ENCODE measurements around the gene COL5A2. TPM values are rescaled to one million over a fixed set of nuclear protein-coding genes. Genes with fewer than 3 reads are reported as not detected.

COL5A2 gene
- total RNA-seq, 2 donors from 2014 or later, result 99.4 to 135 TPM

DNA sequence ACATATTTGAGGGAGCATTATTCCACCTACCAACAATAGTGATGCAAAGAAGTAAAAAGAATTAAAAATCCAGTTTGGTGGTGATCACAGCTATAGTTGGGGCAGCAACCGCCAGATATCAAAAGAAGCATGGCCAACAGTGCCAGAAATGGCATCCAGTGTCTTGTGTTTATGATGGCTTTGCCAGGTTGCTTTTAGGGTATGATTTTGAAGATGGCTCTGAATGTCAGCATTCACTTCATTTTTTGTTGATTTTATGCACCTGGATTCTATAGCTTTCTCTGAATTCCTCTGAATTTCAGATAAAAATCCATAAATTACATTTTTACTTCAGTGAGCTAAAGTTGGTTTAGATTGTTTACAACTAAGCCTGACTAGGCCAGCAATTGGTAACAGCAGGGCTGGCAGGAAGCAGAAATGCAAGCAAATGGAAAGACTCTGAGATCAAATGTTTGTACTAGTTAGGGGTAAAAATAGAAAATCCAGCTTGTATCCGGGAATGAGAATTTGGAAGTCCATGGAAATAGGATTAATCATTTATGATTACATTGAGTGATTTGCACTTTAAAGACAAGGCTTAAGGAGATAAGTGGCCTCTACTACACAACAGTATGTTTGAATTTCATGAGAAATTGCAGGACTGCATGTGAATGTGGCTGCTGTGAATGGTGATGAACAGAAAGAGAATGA, 165.0 kb downstream of the COL5A2 start:
- DNase-seq (ENCODE audit: low spot score) (no peak), ATAC-seq (ENCODE audit: insufficient number of reproducible peaks, low FRiP score, low read depth) (no peak)
- Histone ChIP-seq H3K4me1 (ENCODE audit: control insufficient read depth in 1 of 2, low read depth in 2 of 2) (peaks cover 26 to 61% of the 10 kb centered on the region in 2 donors), H3K27ac (peak overlapping the region; percentile 53 to 81), H3K27me3 (replicated peaks; ENCODE audit: insufficient read depth) (no peaks in the 10 kb centered on the region), H3K36me3 (peaks cover 19% of the 10 kb centered on the region), H3K4me3 (no peak overlapping the region), H3K9me3 (no peaks in the 10 kb centered on the region)
- TF ChIP-seq, protein P1, sequence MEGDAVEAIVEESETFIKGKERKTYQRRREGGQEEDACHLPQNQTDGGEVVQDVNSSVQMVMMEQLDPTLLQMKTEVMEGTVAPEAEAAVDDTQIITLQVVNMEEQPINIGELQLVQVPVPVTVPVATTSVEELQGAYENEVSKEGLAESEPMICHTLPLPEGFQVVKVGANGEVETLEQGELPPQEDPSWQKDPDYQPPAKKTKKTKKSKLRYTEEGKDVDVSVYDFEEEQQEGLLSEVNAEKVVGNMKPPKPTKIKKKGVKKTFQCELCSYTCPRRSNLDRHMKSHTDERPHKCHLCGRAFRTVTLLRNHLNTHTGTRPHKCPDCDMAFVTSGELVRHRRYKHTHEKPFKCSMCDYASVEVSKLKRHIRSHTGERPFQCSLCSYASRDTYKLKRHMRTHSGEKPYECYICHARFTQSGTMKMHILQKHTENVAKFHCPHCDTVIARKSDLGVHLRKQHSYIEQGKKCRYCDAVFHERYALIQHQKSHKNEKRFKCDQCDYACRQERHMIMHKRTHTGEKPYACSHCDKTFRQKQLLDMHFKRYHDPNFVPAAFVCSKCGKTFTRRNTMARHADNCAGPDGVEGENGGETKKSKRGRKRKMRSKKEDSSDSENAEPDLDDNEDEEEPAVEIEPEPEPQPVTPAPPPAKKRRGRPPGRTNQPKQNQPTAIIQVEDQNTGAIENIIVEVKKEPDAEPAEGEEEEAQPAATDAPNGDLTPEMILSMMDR (IDR thresholded peaks at IDR 0.05), result no peak

DNA sequence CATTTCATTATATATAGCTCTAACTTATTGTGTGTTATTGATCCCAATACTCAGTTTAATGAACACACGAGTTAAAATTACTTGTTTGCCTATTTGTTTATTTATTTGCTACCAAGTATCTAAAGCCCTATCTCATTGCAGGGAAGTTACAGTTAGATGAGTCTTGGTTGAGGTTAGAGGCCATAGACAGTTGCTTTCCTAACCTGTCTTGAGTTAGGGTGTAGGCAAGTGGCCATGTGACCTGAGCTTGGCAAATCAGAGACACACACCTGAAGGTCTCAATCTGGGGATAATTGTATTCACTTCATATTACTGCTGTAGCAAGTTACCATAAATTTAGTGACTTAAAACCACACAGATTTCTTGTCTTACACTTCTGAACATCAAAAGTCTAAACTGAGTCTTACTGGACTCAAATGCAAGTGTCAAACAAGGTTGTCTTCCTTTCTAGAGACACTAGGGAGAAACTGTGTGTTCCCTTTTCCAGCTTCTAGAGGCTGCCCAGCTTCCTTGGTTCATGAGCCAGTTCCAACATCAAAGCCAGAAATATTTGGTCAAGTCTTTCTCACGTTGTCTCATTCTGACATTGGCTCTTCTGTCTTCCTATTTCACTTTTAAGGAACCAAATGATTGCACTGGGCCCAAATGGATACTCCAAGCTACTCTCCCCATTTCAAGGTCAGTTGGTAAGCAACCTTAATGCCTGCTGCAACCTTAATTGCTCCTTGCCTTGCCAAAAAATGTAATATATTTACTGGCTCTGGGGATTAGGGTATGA, 165.7 kb downstream of the COL5A2 start:
- Histone ChIP-seq H3K9me3 (no peaks in the 10 kb centered on the region), H3K4me1 (ENCODE audit: control insufficient read depth in 1 of 2, low read depth in 2 of 2) (peaks cover 19 to 54% of the 10 kb centered on the region in 2 donors), H3K36me3 (peaks cover 21% of the 10 kb centered on the region), H3K4me3 (no peak overlapping the region), H3K27ac (peak overlapping the region; percentile 53 to 81), H3K27me3 (replicated peaks; ENCODE audit: insufficient read depth) (no peaks in the 10 kb centered on the region)
- no peak for DNase-seq (ENCODE audit: low spot score)
- TF ChIP-seq, protein P1 (IDR thresholded peaks at IDR 0.05), result no peak
- ATAC-seq (ENCODE audit: insufficient number of reproducible peaks, low FRiP score, low read depth), result no peak

DNA sequence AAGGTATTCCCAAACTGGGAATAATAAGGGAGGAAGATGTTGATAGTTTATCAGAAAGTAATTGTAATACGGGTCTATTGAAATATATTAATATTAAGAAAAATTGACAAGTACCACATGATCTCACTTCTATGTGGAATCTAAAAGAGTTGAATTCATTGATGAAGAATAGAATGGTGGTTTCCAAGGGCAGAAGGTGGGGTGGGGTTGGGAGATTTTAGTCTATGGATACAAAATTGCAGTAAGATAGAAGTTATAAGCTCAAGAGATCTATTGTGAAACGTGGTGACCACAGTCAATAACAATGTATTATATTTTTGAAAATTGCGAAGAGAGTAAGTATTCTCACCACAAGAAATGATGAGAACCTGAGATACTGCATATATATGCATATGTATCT, 166.5 kb downstream of the COL5A2 start:
- H3K4me1 ChIP-seq (ENCODE audit: control insufficient read depth in 1 of 2, low read depth in 2 of 2), result peaks cover 13 to 45% of the 10 kb centered on the region in 2 donors
- no peak overlapping the region for H3K27ac ChIP-seq
- H3K36me3 ChIP-seq, result peaks cover 28% of the 10 kb centered on the region
- H3K4me3 ChIP-seq, result no peak overlapping the region
- TF ChIP-seq, protein P1 (IDR thresholded peaks at IDR 0.05), result no peak
- DNase-seq (ENCODE audit: low spot score), result no peak
- ATAC-seq (ENCODE audit: insufficient number of reproducible peaks, low FRiP score, low read depth), result no peak
- H3K27me3 ChIP-seq (replicated peaks; ENCODE audit: insufficient read depth), result no peaks in the 10 kb centered on the region
- no peaks in the 10 kb centered on the region for H3K9me3 ChIP-seq

DNA sequence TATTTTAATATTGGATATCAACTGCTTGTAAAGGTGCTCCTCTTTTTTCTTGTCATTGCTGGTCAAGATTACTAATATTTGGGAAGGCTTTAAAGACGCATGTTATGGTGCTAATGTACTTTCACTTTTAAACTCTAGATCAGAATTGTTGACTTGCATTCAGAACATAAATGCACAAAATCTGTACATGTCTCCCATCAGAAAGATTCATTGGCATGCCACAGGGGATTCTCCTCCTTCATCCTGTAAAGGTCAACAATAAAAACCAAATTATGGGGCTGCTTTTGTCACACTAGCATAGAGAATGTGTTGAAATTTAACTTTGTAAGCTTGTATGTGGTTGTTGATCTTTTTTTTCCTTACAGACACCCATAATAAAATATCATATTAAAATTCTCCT, 167.2 kb downstream of the COL5A2 start:
- no peak for DNase-seq (ENCODE audit: low spot score)
- Histone ChIP-seq H3K27me3 (replicated peaks; ENCODE audit: insufficient read depth) (no peaks in the 10 kb centered on the region), H3K9me3 (no peaks in the 10 kb centered on the region), H3K27ac (no peak overlapping the region), H3K4me3 (no peak overlapping the region), H3K4me1 (ENCODE audit: control insufficient read depth in 1 of 2, low read depth in 2 of 2) (peaks cover 9 to 39% of the 10 kb centered on the region in 2 donors), H3K36me3 (peaks cover 35% of the 10 kb centered on the region)
- ATAC-seq (ENCODE audit: insufficient number of reproducible peaks, low FRiP score, low read depth), result no peak
- TF ChIP-seq, protein P1 (IDR thresholded peaks at IDR 0.05), result no peak

DNA sequence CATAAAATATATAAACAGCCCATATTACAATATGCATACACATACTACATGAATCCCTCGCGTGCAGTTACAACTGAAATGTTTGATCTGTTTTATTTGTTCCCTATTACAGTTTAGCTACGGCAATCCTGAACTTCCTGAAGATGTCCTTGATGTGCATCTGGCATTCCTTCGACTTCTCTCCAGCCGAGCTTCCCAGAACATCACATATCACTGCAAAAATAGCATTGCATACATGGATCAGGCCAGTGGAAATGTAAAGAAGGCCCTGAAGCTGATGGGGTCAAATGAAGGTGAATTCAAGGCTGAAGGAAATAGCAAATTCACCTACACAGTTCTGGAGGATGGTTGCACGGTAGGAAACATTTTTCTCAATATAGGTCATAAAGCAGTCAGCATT, 169.0 kb downstream of the COL5A2 start:
- TF ChIP-seq, protein P1 (IDR thresholded peaks at IDR 0.05), result no peak
- H3K27me3 ChIP-seq (replicated peaks; ENCODE audit: insufficient read depth), result no peaks in the 10 kb centered on the region
- peaks cover 47% of the 10 kb centered on the region for H3K36me3 ChIP-seq
- H3K9me3 ChIP-seq, result no peaks in the 10 kb centered on the region
- DNase-seq (ENCODE audit: low spot score), result no peak
- no peak overlapping the region for H3K27ac ChIP-seq
- no peak for ATAC-seq (ENCODE audit: insufficient number of reproducible peaks, low FRiP score, low read depth)
- no peak overlapping the region for H3K4me3 ChIP-seq
- H3K4me1 ChIP-seq (ENCODE audit: control insufficient read depth in 1 of 2, low read depth in 2 of 2), result peaks cover 9 to 35% of the 10 kb centered on the region in 2 donors
